Measurements from ENCODE around the gene FIGN.

The FIGN gene

GRCh38 chr2:163647300-163647699 is 88.5 kb downstream of the FIGN start:
- no peaks in the 10 kb centered on the region for H3K9me3 Mint-ChIP-seq
- no peaks in the 10 kb centered on the region for H3K36me3 Mint-ChIP-seq (ENCODE audit: low read depth)
- no peaks in the 10 kb centered on the region for H3K27me3 Mint-ChIP-seq (ENCODE audit: low read depth)
- H3K27ac Mint-ChIP-seq = no peak overlapping the region
- H3K4me3 Mint-ChIP-seq = no peak overlapping the region
- H3K4me1 Mint-ChIP-seq (ENCODE audit: low read depth) = no peaks in the 10 kb centered on the region

GRCh38 chr2:163646687-163647086 is 89.1 kb downstream of the FIGN start:
- H3K27me3 Mint-ChIP-seq (ENCODE audit: low read depth) = no peaks in the 10 kb centered on the region
- no peak overlapping the region for H3K27ac Mint-ChIP-seq
- H3K4me3 Mint-ChIP-seq = no peak overlapping the region
- H3K4me1 Mint-ChIP-seq (ENCODE audit: low read depth) = no peaks in the 10 kb centered on the region
- no peaks in the 10 kb centered on the region for H3K9me3 Mint-ChIP-seq
- no peaks in the 10 kb centered on the region for H3K36me3 Mint-ChIP-seq (ENCODE audit: low read depth)

- Mint-ChIP-seq H3K4me1 (ENCODE audit: low read depth) (no peaks in the 10 kb centered on the region), H3K36me3 (ENCODE audit: low read depth) (no peaks in the 10 kb centered on the region), H3K9me3 (no peaks in the 10 kb centered on the region), H3K27me3 (ENCODE audit: low read depth) (no peaks in the 10 kb centered on the region), H3K4me3 (no peak overlapping the region), H3K27ac (no peak overlapping the region)
These were observed 91.6 kb downstream of the FIGN start for GRCh38 chr2:163644238-163644637.

GRCh38 chr2:163641986-163642385 is 93.8 kb downstream of the FIGN start:
- no peaks in the 10 kb centered on the region for H3K36me3 Mint-ChIP-seq (ENCODE audit: low read depth)
- H3K9me3 Mint-ChIP-seq = no peaks in the 10 kb centered on the region
- H3K27ac Mint-ChIP-seq = no peak overlapping the region
- H3K4me1 Mint-ChIP-seq (ENCODE audit: low read depth) = no peaks in the 10 kb centered on the region
- H3K27me3 Mint-ChIP-seq (ENCODE audit: low read depth) = no peaks in the 10 kb centered on the region
- H3K4me3 Mint-ChIP-seq = no peak overlapping the region

GRCh38 chr2:163640542-163641193 is 95.1 kb downstream of the FIGN start:
- Mint-ChIP-seq H3K36me3 (ENCODE audit: low read depth) (no peaks in the 10 kb centered on the region), H3K27ac (no peak overlapping the region), H3K27me3 (ENCODE audit: low read depth) (no peaks in the 10 kb centered on the region), H3K4me3 (no peak overlapping the region), H3K4me1 (ENCODE audit: low read depth) (no peaks in the 10 kb centered on the region), H3K9me3 (no peaks in the 10 kb centered on the region)

GRCh38 chr2:163637871-163638270 is 97.9 kb downstream of the FIGN start:
- H3K27ac Mint-ChIP-seq = no peak overlapping the region
- no peaks in the 10 kb centered on the region for H3K27me3 Mint-ChIP-seq (ENCODE audit: low read depth)
- H3K4me3 Mint-ChIP-seq = no peak overlapping the region
- H3K36me3 Mint-ChIP-seq (ENCODE audit: low read depth) = no peaks in the 10 kb centered on the region
- no peaks in the 10 kb centered on the region for H3K4me1 Mint-ChIP-seq (ENCODE audit: low read depth)
- H3K9me3 Mint-ChIP-seq = no peaks in the 10 kb centered on the region

- H3K4me3 Mint-ChIP-seq = no peak overlapping the region
- H3K27me3 Mint-ChIP-seq (ENCODE audit: low read depth) = no peaks in the 10 kb centered on the region
- no peak overlapping the region for H3K27ac Mint-ChIP-seq
- H3K4me1 Mint-ChIP-seq (ENCODE audit: low read depth) = no peaks in the 10 kb centered on the region
- no peaks in the 10 kb centered on the region for H3K36me3 Mint-ChIP-seq (ENCODE audit: low read depth)
- H3K9me3 Mint-ChIP-seq = no peaks in the 10 kb centered on the region
These were observed 102.5 kb downstream of the FIGN start for GRCh38 chr2:163633291-163633690.

- no peak overlapping the region for H3K27ac Mint-ChIP-seq
- no peak overlapping the region for H3K4me3 Mint-ChIP-seq
- no peaks in the 10 kb centered on the region for H3K4me1 Mint-ChIP-seq (ENCODE audit: low read depth)
- no peaks in the 10 kb centered on the region for H3K36me3 Mint-ChIP-seq (ENCODE audit: low read depth)
- no peaks in the 10 kb centered on the region for H3K9me3 Mint-ChIP-seq
- no peaks in the 10 kb centered on the region for H3K27me3 Mint-ChIP-seq (ENCODE audit: low read depth)
These were observed 105.0 kb downstream of the FIGN start for GRCh38 chr2:163630836-163631235.

GRCh38 chr2:163626639-163627109 is 109.1 kb downstream of the FIGN start:
- no peaks in the 10 kb centered on the region for H3K27me3 Mint-ChIP-seq (ENCODE audit: low read depth)
- no peaks in the 10 kb centered on the region for H3K36me3 Mint-ChIP-seq (ENCODE audit: low read depth)
- no peak overlapping the region for H3K4me3 Mint-ChIP-seq
- H3K9me3 Mint-ChIP-seq = no peaks in the 10 kb centered on the region
- H3K4me1 Mint-ChIP-seq (ENCODE audit: low read depth) = no peaks in the 10 kb centered on the region
- no peak overlapping the region for H3K27ac Mint-ChIP-seq

GRCh38 chr2:163626208-163626607 is 109.6 kb downstream of the FIGN start:
- no peaks in the 10 kb centered on the region for H3K27me3 Mint-ChIP-seq (ENCODE audit: low read depth)
- H3K4me3 Mint-ChIP-seq = no peak overlapping the region
- no peaks in the 10 kb centered on the region for H3K4me1 Mint-ChIP-seq (ENCODE audit: low read depth)
- no peak overlapping the region for H3K27ac Mint-ChIP-seq
- no peaks in the 10 kb centered on the region for H3K36me3 Mint-ChIP-seq (ENCODE audit: low read depth)
- no peaks in the 10 kb centered on the region for H3K9me3 Mint-ChIP-seq

- Mint-ChIP-seq H3K27me3 (ENCODE audit: low read depth) (no peaks in the 10 kb centered on the region), H3K36me3 (ENCODE audit: low read depth) (no peaks in the 10 kb centered on the region), H3K4me3 (no peak overlapping the region), H3K4me1 (ENCODE audit: low read depth) (no peaks in the 10 kb centered on the region), H3K9me3 (no peaks in the 10 kb centered on the region), H3K27ac (no peak overlapping the region)
These were observed 110.2 kb downstream of the FIGN start for GRCh38 chr2:163625632-163626031.

GRCh38 chr2:163621445-163622004 is 114.3 kb downstream of the FIGN start:
- no peaks in the 10 kb centered on the region for H3K27me3 Mint-ChIP-seq (ENCODE audit: low read depth)
- H3K36me3 Mint-ChIP-seq (ENCODE audit: low read depth) = no peaks in the 10 kb centered on the region
- no peaks in the 10 kb centered on the region for H3K9me3 Mint-ChIP-seq
- no peak overlapping the region for H3K4me3 Mint-ChIP-seq
- H3K4me1 Mint-ChIP-seq (ENCODE audit: low read depth) = no peaks in the 10 kb centered on the region
- no peak overlapping the region for H3K27ac Mint-ChIP-seq

- H3K27ac Mint-ChIP-seq = no peak overlapping the region
- no peak overlapping the region for H3K4me3 Mint-ChIP-seq
- no peaks in the 10 kb centered on the region for H3K4me1 Mint-ChIP-seq (ENCODE audit: low read depth)
- H3K36me3 Mint-ChIP-seq (ENCODE audit: low read depth) = no peaks in the 10 kb centered on the region
- no peaks in the 10 kb centered on the region for H3K27me3 Mint-ChIP-seq (ENCODE audit: low read depth)
- no peaks in the 10 kb centered on the region for H3K9me3 Mint-ChIP-seq
These were observed 118.3 kb downstream of the FIGN start for GRCh38 chr2:163617517-163617916.

GRCh38 chr2:163613266-163613731 is 122.5 kb downstream of the FIGN start:
- Mint-ChIP-seq H3K9me3 (no peaks in the 10 kb centered on the region), H3K36me3 (ENCODE audit: low read depth) (no peaks in the 10 kb centered on the region), H3K27ac (no peak overlapping the region), H3K27me3 (ENCODE audit: low read depth) (no peaks in the 10 kb centered on the region), H3K4me1 (ENCODE audit: low read depth) (no peaks in the 10 kb centered on the region), H3K4me3 (no peak overlapping the region)

GRCh38 chr2:163612332-163612731 is 123.5 kb downstream of the FIGN start:
- Mint-ChIP-seq H3K9me3 (no peaks in the 10 kb centered on the region), H3K36me3 (ENCODE audit: low read depth) (no peaks in the 10 kb centered on the region), H3K4me1 (ENCODE audit: low read depth) (no peaks in the 10 kb centered on the region), H3K27ac (no peak overlapping the region), H3K4me3 (no peak overlapping the region), H3K27me3 (ENCODE audit: low read depth) (no peaks in the 10 kb centered on the region)

All from T-helper 1 cell treated with Interleukin-12 subunit alpha and Interleukin-12 subunit beta and Interleukin-4 antibody, amounts not matched to agents 30 μg/mL and 1 μg/mL, for 36 hours (primary cell).